ENCODE data around the gene CFAP251. TPM values are rescaled to one million over a fixed set of nuclear protein-coding genes. Genes with fewer than 3 reads are reported as not detected.
A peak's percentile ranks its signal among the peaks of the same experiment; 100 is the strongest.

CFAP251 gene
- total and polyA plus RNA-seq, 2 of the 13 experiments (the other 11 are each of a cell fraction or from before 2014, with no cell fraction given) = 0.30 to 0.42 TPM

- TF ChIP-seq, protein P1, sequence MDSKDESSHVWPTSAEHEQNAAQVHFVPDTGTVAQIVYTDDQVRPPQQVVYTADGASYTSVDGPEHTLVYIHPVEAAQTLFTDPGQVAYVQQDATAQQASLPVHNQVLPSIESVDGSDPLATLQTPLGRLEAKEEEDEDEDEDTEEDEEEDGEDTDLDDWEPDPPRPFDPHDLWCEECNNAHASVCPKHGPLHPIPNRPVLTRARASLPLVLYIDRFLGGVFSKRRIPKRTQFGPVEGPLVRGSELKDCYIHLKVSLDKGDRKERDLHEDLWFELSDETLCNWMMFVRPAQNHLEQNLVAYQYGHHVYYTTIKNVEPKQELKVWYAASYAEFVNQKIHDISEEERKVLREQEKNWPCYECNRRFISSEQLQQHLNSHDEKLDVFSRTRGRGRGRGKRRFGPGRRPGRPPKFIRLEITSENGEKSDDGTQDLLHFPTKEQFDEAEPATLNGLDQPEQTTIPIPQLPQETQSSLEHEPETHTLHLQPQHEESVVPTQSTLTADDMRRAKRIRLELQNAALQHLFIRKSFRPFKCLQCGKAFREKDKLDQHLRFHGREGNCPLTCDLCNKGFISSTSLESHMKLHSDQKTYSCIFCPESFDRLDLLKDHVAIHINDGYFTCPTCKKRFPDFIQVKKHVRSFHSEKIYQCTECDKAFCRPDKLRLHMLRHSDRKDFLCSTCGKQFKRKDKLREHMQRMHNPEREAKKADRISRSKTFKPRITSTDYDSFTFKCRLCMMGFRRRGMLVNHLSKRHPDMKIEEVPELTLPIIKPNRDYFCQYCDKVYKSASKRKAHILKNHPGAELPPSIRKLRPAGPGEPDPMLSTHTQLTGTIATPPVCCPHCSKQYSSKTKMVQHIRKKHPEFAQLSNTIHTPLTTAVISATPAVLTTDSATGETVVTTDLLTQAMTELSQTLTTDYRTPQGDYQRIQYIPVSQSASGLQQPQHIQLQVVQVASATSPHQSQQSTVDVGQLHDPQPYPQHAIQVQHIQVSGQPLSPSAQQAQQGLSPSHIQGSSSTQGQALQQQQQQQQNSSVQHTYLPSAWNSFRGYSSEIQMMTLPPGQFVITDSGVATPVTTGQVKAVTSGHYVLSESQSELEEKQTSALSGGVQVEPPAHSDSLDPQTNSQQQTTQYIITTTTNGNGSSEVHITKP (CRISPR knock-in tag; IDR thresholded peaks at IDR 0.05; ENCODE audit: low read depth) = no peak
- TF ChIP-seq ZNF460 (CRISPR knock-in tag; IDR thresholded peaks at IDR 0.05; ENCODE audit: borderline replicate concordance) (no peak), FOXC1 (CRISPR knock-in tag; IDR thresholded peaks at IDR 0.05; ENCODE audit: borderline replicate concordance) (no peak; the same call in 1 of the 2 replicates), ZBTB1 (CRISPR knock-in tag; IDR thresholded peaks at IDR 0.05; ENCODE audit: borderline replicate concordance) (no peak), RXRB (CRISPR knock-in tag; IDR thresholded peaks at IDR 0.05; ENCODE audit: borderline replicate concordance) (peak; percentile 70; the same call in 1 of the 2 replicates), ZNF18 (CRISPR knock-in tag; IDR thresholded peaks at IDR 0.05; ENCODE audit: insufficient replicate concordance) (no peak), CEBPG (CRISPR knock-in tag; IDR thresholded peaks at IDR 0.05) (no peak), ZNF75D (CRISPR knock-in tag; IDR thresholded peaks at IDR 0.05; ENCODE audit: borderline replicate concordance) (no peak), ZGPAT (CRISPR knock-in tag; IDR thresholded peaks at IDR 0.05) (peak; percentile 40; the same call in 1 of the 2 replicates), BCL6 (CRISPR knock-in tag; IDR thresholded peaks at IDR 0.05) (no peak), GLI4 (CRISPR knock-in tag; IDR thresholded peaks at IDR 0.05; ENCODE audit: borderline replicate concordance) (no peak), ELK4 (CRISPR knock-in tag; IDR thresholded peaks at IDR 0.05; ENCODE audit: borderline replicate concordance) (no peak)
- TF ChIP-seq, protein P2, sequence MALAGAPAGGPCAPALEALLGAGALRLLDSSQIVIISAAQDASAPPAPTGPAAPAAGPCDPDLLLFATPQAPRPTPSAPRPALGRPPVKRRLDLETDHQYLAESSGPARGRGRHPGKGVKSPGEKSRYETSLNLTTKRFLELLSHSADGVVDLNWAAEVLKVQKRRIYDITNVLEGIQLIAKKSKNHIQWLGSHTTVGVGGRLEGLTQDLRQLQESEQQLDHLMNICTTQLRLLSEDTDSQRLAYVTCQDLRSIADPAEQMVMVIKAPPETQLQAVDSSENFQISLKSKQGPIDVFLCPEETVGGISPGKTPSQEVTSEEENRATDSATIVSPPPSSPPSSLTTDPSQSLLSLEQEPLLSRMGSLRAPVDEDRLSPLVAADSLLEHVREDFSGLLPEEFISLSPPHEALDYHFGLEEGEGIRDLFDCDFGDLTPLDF (CRISPR knock-in tag; IDR thresholded peaks at IDR 0.05) = no peak
- TF ChIP-seq, protein P3, sequence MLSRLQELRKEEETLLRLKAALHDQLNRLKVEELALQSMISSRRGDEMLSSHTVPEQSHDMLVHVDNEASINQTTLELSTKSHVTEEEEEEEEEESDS (CRISPR knock-in tag; IDR thresholded peaks at IDR 0.05; ENCODE audit: borderline replicate concordance) = no peak
- TF ChIP-seq, protein P4, sequence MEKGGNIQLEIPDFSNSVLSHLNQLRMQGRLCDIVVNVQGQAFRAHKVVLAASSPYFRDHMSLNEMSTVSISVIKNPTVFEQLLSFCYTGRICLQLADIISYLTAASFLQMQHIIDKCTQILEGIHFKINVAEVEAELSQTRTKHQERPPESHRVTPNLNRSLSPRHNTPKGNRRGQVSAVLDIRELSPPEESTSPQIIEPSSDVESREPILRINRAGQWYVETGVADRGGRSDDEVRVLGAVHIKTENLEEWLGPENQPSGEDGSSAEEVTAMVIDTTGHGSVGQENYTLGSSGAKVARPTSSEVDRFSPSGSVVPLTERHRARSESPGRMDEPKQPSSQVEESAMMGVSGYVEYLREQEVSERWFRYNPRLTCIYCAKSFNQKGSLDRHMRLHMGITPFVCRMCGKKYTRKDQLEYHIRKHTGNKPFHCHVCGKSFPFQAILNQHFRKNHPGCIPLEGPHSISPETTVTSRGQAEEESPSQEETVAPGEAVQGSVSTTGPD (CRISPR knock-in tag; IDR thresholded peaks at IDR 0.05) = no peak
Observed at GRCh38 chr12:122040579-122041386, 122.4 kb downstream of the CFAP251 start (continued).
